ENCODE results near the gene RNASE1.
"Not testable (repeated sequence)": the region's sequence is repeated elsewhere in the genome, so short reads cannot be mapped to it uniquely, and the experiment has no call there.

RNASE1 gene

DNA sequence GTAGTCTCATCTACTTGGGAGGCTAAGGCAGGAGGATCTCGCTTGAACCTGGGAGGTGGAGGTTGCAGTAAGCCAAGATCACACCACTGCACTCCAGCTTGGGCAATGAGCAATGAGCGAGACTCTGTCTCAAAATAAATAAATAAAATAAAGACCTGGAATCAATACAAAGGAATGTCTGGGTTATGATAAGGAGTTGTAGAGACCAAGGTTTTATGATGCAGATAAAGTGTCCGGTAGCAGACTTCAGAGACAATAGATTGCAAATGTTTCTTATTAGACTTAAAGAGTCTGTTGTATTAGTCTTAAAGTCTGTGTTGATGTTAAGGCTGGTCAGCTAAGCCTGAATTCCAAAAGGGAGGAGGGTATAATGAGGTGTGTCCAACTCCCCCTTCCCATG is 35.2 kb upstream of the RNASE1 start:
- no peak for DNase-seq
- H3K27ac ChIP-seq, result no peak overlapping the region
- TF ChIP-seq, protein P1, sequence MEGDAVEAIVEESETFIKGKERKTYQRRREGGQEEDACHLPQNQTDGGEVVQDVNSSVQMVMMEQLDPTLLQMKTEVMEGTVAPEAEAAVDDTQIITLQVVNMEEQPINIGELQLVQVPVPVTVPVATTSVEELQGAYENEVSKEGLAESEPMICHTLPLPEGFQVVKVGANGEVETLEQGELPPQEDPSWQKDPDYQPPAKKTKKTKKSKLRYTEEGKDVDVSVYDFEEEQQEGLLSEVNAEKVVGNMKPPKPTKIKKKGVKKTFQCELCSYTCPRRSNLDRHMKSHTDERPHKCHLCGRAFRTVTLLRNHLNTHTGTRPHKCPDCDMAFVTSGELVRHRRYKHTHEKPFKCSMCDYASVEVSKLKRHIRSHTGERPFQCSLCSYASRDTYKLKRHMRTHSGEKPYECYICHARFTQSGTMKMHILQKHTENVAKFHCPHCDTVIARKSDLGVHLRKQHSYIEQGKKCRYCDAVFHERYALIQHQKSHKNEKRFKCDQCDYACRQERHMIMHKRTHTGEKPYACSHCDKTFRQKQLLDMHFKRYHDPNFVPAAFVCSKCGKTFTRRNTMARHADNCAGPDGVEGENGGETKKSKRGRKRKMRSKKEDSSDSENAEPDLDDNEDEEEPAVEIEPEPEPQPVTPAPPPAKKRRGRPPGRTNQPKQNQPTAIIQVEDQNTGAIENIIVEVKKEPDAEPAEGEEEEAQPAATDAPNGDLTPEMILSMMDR (IDR thresholded peaks at IDR 0.05; ENCODE audit: low read depth, low read length), result no peak
- H3K27me3 ChIP-seq (ENCODE audit: insufficient read depth, low read depth, severe bottlenecking), result peaks cover 86% of the 10 kb centered on the region
- H3K4me3 ChIP-seq (ENCODE audit: low read depth, low read length), result no peak overlapping the region
- peaks cover 8% of the 10 kb centered on the region for H3K9me3 ChIP-seq (ENCODE audit: severe bottlenecking)
- no peaks in the 10 kb centered on the region for H3K36me3 ChIP-seq

DNA sequence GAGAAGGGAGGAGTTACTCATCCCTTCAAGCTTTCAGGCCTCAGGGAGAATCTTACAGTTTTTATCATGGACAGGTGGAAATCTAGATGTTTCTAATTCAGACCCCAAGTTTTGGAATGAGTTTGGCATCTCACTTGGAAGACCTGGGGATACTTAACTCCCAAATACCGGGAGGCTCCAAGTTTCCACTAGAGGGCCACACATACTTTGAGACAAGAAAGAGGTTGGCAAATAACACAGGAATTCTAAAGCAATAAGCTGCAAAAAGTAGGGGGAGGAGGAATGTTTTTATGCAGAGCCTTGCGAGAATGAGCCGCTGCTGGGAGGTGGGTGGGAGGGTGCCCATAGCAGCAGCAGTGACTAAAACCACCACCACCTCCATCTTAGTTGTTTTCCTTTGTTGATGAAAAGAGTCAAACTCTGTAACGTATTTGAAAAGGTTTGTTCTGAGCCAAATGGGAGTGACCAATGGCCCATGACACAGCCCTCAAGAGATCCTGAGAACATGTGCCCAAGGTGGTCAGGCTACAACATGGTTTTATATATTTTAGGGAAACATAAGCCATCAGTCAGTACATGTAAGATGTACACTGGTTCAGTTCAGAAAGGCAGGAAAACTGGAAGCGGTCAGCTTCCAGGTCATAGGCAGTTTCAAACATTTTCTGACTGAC is 34.2 kb upstream of the RNASE1 start:
- Histone ChIP-seq H3K36me3 (no peaks in the 10 kb centered on the region), H3K27ac (no peak overlapping the region), H3K9me3 (ENCODE audit: severe bottlenecking) (peaks cover 8% of the 10 kb centered on the region), H3K4me3 (ENCODE audit: low read depth, low read length) (no peak overlapping the region), H3K27me3 (ENCODE audit: insufficient read depth, low read depth, severe bottlenecking) (peaks cover 87% of the 10 kb centered on the region)
- TF ChIP-seq, protein P1 (IDR thresholded peaks at IDR 0.05; ENCODE audit: low read depth, low read length), result no peak
- DNase-seq, result no peak

DNA sequence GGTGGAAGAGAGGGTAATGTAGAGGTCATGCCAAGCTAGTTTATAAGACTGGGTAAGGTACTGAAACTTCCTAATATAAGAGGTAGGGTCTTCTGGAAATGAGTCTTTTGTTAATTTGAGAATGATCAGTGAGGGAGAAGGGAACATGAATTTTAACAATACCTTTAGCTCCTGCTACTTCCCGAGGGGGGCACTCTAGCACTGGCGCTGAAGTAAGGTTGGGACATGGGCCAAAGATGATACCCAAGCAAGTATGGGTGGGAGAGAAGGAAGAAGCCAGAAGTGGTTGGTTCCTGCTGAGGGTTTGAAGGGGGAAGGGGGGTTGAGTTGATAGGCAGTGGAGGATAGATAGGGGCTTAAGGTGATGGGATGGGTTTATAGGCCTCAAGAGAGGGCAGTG is 32.3 kb upstream of the RNASE1 start:
- peaks cover 88% of the 10 kb centered on the region for H3K27me3 ChIP-seq (ENCODE audit: insufficient read depth, low read depth, severe bottlenecking)
- no peak for DNase-seq
- no peak overlapping the region for H3K27ac ChIP-seq
- no peak overlapping the region for H3K4me3 ChIP-seq (ENCODE audit: low read depth, low read length)
- H3K36me3 ChIP-seq, result no peaks in the 10 kb centered on the region
- TF ChIP-seq, protein P1 (IDR thresholded peaks at IDR 0.05; ENCODE audit: low read depth, low read length), result no peak
- H3K9me3 ChIP-seq (ENCODE audit: severe bottlenecking), result peaks cover 8% of the 10 kb centered on the region

DNA sequence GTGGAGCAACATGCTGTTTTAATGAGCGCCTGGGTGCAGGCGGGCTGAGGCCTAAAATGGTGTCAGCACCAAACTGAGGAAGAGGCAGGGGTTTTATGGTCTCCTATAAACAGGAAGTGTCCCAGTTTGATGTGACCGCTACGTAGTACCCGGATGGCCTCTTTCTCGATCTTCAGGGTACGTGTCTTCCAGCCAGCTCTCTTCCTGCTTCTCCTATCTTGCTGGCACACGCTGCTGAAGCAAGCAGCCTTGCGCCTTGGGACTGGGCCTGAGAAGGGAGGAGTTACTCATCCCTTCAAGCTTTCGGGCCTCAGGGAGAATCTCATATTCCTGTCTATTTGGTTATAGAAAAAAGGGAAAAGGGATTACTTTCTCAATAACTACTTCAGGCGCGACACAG is 28.2 kb upstream of the RNASE1 start:
- TF ChIP-seq, protein P1 (IDR thresholded peaks at IDR 0.05; ENCODE audit: low read depth, low read length), result no peak
- no peak for DNase-seq
- H3K36me3 ChIP-seq, result no peaks in the 10 kb centered on the region
- H3K27me3 ChIP-seq (ENCODE audit: insufficient read depth, low read depth, severe bottlenecking), result peaks cover 76% of the 10 kb centered on the region
- no peaks in the 10 kb centered on the region for H3K9me3 ChIP-seq (ENCODE audit: severe bottlenecking)
- no peak overlapping the region for H3K27ac ChIP-seq
- H3K4me3 ChIP-seq (ENCODE audit: low read depth, low read length), result no peak overlapping the region

DNA sequence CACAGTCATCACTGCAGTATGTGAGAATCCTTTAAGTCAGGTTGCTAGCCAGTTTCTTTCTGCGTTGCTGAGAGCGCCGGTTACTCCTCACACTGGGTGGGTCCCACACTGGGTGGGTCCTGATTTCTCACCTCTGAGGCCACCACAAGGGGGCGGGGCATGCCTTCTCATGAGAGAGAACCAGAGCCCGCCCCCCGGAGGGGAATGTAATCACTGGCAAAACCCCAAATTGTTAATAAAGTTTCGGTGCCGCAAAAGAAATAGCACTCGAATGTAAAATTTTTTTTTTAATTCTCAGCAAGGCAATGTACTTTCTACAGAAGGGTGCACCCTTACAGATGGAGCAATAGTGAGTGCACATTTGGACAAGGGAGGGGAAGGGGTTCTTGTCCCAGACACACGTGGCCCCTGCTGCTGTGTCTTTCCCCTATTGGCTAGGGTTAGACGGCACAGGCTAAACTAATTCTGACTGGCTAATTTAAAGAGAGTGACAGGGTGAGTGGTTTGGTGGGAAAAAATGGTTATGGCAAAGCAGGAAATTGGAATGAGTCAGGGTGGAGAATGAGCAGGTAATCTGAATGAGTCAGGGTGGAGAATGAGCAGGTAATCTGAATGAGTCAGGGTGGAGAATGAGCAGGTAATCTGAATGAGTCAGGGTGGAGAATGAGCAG is 25.5 kb upstream of the RNASE1 start:
- peaks cover 72% of the 10 kb centered on the region for H3K27me3 ChIP-seq (ENCODE audit: insufficient read depth, low read depth, severe bottlenecking)
- peak; percentile 29 for DNase-seq
- not testable (repeated sequence) for H3K36me3 ChIP-seq; H3K9me3 ChIP-seq (ENCODE audit: severe bottlenecking); H3K27ac ChIP-seq; H3K4me3 ChIP-seq (ENCODE audit: low read depth, low read length)

DNA sequence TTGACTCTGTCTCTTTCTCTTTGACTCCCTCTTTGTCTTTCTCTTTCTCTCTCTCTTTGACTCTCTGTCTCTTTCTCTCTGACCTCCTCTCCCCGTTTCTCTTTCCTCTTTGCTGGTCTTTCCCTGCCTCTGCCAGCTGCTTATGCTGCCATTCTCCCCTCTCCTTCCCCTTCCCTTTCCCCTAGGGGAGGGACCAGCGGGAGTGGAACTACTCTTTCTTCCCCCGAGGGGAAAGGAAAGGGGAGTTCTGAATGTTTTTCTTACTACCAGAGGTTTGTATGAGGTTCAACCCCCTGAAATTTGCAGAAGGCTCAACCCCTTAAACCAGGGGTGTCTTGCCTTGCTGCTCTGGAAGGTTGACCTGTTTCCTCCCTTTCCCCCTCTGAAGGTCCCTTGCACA is 24.7 kb upstream of the RNASE1 start:
- TF ChIP-seq, protein P1 (IDR thresholded peaks at IDR 0.05; ENCODE audit: low read depth, low read length), result no peak
- Histone ChIP-seq H3K27ac (no peak overlapping the region), H3K27me3 (ENCODE audit: insufficient read depth, low read depth, severe bottlenecking) (peaks cover 72% of the 10 kb centered on the region), H3K36me3 (no peaks in the 10 kb centered on the region), H3K4me3 (ENCODE audit: low read depth, low read length) (no peak overlapping the region), H3K9me3 (ENCODE audit: severe bottlenecking) (no peaks in the 10 kb centered on the region)
- DNase-seq, result no peak

DNA sequence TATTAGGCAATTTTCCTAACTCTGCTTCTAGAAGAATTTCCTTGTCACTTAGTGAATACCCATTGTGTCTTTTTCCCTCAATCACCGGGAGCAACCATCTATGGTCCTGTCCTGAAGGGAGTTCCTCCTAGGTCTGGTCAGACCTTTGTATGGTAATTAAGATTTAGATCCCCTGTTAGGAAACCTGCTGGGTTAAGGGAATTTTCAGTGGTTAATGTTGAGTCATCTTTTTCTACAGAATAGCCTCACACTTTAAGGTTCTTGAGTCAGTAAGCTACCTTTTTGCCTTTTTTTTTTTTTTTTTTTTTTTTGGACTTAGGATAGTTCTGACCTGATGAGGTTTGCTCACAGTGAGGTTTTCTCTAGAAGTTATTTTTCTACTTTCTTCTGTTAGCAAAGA is 24.0 kb upstream of the RNASE1 start:
- not testable (repeated sequence) for DNase-seq

More for the DNA sequence above, 24.0 kb upstream of the RNASE1 start:
- not testable (repeated sequence) for H3K4me3 ChIP-seq (ENCODE audit: low read depth, low read length); H3K36me3 ChIP-seq; H3K9me3 ChIP-seq (ENCODE audit: severe bottlenecking); H3K27ac ChIP-seq
- H3K27me3 ChIP-seq (ENCODE audit: insufficient read depth, low read depth, severe bottlenecking), result peaks cover 73% of the 10 kb centered on the region
